RWPE2 (cell line): ENCODE results near the gene PGLYRP4.

ENCODE experiments used
- ATAC-seq: fragments of 200-7000 bp; cut with Tn5 transposase; 3 replicates; pipeline ENCODE4 v1.9.1; 2021; ENCODE audit warnings: low read depth
- DNase-seq: peaks from one replicate; pipeline ENCODE4 v3.0.0-alpha.2; 2020; ENCODE audit warnings: low spot score
- H3K27ac ChIP-seq: fragments of 450-650 bp; 2 replicates; pipeline ENCODE4 v1.5.1; 2017; ENCODE audit warnings: mild to moderate bottlenecking; ENCODE audit not compliant: poor library complexity, severe bottlenecking
- H3K27me3 ChIP-seq: fragments of 250-450 bp; sonication (Bioruptor Pico); 2 replicates; pipeline ENCODE4 v1.5.1; 2021; ENCODE audit warnings: mild to moderate bottlenecking, moderate library complexity; ENCODE audit not compliant: insufficient read depth, poor library complexity, severe bottlenecking
- H3K36me3 ChIP-seq: fragments of 250-450 bp; sonication (Bioruptor Pico); 2 replicates; pipeline ENCODE4 v1.5.1; 2020; ENCODE audit warnings: low read depth, mild to moderate bottlenecking, moderate library complexity
- H3K4me1 ChIP-seq: fragments of 250-450 bp; sonication (Bioruptor Pico); 2 replicates; pipeline ENCODE4 v1.5.1; 2021; ENCODE audit warnings: mild to moderate bottlenecking, moderate library complexity; ENCODE audit not compliant: insufficient read depth, poor library complexity, severe bottlenecking
- H3K4me3 ChIP-seq: fragments of 250-450 bp; sonication (Bioruptor Pico); 2 replicates; pipeline ENCODE4 v1.5.1; 2021; ENCODE audit warnings: mild to moderate bottlenecking, moderate library complexity; ENCODE audit not compliant: severe bottlenecking
- H3K9me3 ChIP-seq: fragments of 250-450 bp; sonication (Bioruptor Pico); 2 replicates; pipeline ENCODE4 v1.5.1; 2021; ENCODE audit warnings: mild to moderate bottlenecking, moderate library complexity; ENCODE audit not compliant: severe bottlenecking
- TF ChIP-seq, protein P1 (sequence below): fragments of 450-650 bp; IDR thresholded peaks from one replicate; pipeline ENCODE4 v1.5.1; 2017; ENCODE audit warnings: mild to moderate bottlenecking, moderate library complexity; ENCODE audit not compliant: poor library complexity, severe bottlenecking

The PGLYRP4 gene

DNA sequence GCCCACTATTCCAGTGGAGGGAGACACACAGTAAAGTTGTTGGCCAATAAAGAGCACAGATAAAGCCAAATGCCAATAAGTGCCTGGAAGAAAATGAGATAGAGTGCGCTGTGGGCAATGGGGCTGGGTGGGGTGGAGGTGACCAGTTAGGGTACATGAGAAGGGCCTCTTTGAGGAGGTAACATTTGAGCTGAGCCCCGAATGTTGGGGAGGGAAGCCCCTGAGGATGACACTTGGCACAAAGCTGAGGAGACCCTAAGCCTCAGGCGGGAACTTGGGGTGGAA, 10.0 kb upstream of the PGLYRP4 start:
- ATAC-seq (no peak), DNase-seq (no peak)
- TF ChIP-seq, protein P1, sequence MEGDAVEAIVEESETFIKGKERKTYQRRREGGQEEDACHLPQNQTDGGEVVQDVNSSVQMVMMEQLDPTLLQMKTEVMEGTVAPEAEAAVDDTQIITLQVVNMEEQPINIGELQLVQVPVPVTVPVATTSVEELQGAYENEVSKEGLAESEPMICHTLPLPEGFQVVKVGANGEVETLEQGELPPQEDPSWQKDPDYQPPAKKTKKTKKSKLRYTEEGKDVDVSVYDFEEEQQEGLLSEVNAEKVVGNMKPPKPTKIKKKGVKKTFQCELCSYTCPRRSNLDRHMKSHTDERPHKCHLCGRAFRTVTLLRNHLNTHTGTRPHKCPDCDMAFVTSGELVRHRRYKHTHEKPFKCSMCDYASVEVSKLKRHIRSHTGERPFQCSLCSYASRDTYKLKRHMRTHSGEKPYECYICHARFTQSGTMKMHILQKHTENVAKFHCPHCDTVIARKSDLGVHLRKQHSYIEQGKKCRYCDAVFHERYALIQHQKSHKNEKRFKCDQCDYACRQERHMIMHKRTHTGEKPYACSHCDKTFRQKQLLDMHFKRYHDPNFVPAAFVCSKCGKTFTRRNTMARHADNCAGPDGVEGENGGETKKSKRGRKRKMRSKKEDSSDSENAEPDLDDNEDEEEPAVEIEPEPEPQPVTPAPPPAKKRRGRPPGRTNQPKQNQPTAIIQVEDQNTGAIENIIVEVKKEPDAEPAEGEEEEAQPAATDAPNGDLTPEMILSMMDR = no peak
- H3K27ac ChIP-seq = peak overlapping the region; percentile 86
- H3K9me3 ChIP-seq = no peaks in the 10 kb centered on the region
- H3K27me3 ChIP-seq = no peaks in the 10 kb centered on the region
- H3K4me3 ChIP-seq = no peak overlapping the region
- H3K4me1 ChIP-seq = peaks cover 16% of the 10 kb centered on the region
- no peaks in the 10 kb centered on the region for H3K36me3 ChIP-seq

DNA sequence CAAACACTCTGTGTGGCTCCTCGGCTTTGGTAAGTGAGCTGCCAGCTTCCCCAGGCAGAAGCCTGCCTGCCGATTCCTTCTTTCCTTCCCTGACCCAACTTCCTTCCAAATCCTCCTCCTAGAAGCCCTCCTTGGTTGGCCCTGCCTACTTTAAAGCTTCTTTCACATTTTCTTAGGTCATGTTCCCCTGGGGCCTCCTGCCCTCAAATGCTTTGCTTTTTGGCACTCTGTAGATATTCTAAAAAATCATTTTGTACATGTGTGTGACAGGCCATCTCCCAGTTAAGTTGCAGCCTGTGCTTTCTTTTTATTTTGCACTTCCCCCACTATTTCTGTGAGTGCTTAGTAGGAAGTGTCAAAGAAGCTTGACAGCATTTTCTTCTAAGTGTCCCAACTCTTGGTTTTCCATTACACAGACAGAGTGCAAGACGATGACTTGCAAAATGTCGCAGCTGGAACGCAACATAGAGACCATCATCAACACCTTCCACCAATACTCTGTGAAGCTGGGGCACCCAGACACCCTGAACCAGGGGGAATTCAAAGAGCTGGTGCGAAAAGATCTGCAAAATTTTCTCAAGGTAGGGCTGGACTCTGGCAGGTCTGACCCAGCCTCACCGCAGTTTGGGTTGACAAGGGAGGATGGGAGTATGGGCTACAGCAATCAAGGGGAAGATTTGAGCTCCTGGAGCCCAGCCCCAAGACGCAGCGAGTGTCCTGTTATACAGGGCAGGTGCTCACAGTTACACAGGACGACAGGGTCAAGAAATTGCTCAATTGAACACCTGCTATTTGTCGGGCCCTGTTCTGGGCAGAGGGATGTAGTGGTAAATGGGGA, 9.4 kb upstream of the PGLYRP4 start, which contains the start of gene S100A9:
TSS of gene S100A9 (plus strand) at position 2 of the 838 bp plus-strand sequence. CDS start at position 432, 430 bp downstream.
- TF ChIP-seq, protein P1 = no peak
- Histone ChIP-seq H3K36me3 (no peaks in the 10 kb centered on the region), H3K4me1 (peaks cover 16% of the 10 kb centered on the region), H3K9me3 (no peaks in the 10 kb centered on the region), H3K27me3 (no peaks in the 10 kb centered on the region), H3K27ac (peak within 1 kb of the TSS; percentile 86), H3K4me3 (no peak within 1 kb of the TSS)
- DNase-seq (no peak), ATAC-seq (no peak)

DNA sequence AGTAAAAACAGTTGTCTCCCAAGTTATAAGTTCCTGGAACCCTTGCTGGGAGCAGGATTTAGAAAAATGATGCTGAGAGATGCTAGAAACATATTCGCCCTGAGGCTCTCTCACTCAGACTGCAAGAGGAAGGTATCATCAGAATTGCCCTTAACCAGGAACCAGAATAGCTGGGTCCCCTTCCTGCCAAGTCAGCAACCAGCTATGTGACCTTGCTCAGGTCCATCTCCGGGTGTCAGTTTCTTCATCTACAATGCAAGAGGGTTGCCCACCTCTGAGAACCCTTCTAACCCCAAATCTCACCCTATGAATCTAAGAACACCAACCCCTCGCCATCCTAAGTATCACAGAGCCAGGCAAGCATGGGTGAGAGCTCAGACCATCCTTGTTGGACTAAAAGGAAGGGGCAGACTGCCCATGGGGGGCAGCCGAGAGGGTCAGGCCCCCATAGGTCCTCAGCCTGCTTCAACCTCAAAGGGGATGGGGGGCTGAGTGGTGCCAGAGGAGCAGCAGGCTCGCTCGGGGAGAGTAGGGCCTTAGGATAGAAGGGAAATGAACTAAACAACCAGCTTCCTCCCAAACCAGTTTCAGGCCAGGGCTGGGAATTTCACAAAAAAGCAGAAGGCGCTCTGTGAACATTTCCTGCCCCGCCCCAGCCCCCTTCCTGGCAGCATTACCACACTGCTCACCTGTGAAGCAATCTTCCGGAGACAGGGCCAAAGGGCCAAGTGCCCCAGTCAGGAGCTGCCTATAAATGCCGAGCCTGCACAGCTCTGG, 8.6 kb upstream of the PGLYRP4 start:
- TF ChIP-seq, protein P1 = no peak
- H3K4me1 ChIP-seq = peaks cover 16% of the 10 kb centered on the region
- ATAC-seq = peak; percentile 85
- H3K9me3 ChIP-seq = no peaks in the 10 kb centered on the region
- H3K4me3 ChIP-seq = no peak overlapping the region
- H3K36me3 ChIP-seq = no peaks in the 10 kb centered on the region
- peak; percentile 90 for DNase-seq
- H3K27ac ChIP-seq = peak overlapping the region; percentile 86
- H3K27me3 ChIP-seq = no peaks in the 10 kb centered on the region

DNA sequence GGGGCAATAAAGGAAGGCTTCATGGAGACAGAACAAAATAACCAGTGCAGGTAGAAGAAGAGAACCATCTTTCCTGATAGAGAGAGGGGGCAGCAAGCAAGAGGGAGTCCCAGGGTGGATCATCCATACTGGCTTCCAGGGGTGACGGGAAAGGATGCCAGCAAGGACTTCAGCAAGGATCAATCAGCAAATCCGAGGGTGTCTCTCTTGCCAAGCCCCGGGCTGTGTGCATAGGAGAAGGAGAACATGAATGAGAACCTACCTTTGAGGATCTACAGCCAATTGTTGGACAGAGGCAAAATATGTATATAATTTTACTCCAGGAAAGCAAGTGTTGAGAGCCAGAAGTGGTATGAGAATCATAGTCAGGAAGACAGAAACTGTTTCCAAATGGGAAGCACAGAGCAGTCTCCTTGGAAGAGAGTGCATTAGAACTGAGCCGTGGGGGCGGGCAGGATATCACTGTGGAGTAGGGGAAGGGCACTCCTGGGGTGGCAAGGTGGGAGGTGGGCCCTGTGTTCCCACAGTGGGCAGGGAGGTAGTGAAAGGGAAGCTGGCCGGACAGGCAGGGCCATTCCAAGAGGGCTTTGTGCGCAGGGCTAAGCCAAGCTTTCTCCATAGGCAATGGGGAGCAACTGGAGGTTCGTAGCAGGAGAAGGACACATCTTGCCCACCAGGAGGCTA, 7.9 kb upstream of the PGLYRP4 start:
- TF ChIP-seq, protein P1 = no peak
- no peak for DNase-seq
- peak overlapping the region; percentile 86 for H3K27ac ChIP-seq
- H3K4me3 ChIP-seq = no peak overlapping the region
- H3K9me3 ChIP-seq = no peaks in the 10 kb centered on the region
- H3K36me3 ChIP-seq = no peaks in the 10 kb centered on the region
- no peak; the same call in 2 of the 3 replicates for ATAC-seq
- H3K4me1 ChIP-seq = peaks cover 16% of the 10 kb centered on the region
- no peaks in the 10 kb centered on the region for H3K27me3 ChIP-seq
